Endothelial cell of umbilical vein (primary cell): ENCODE measurements around the gene ZBBX. TPM values are rescaled to one million over a fixed set of nuclear protein-coding genes. Genes with fewer than 3 reads are reported as not detected.

ENCODE experiments used
- BruUV-seq: library from RNA; stranded (reverse); fragments of 400-500 nt; replicated peaks from 2 replicates; lab custom pipeline; 2021; lab: Mats Ljungman, UMichigan
- CTCF ChIA-PET: fragments of 300-600, 350-600 bp; sonication (Branson Sonifier 250); formaldehyde crosslinking; loops from one replicate; lab custom pipeline; 2021; ENCODE audit warnings: antibody characterized with exemption, inconsistent platforms; lab: Charles Lee
- POLR2A ChIA-PET: fragments of 300-600, 350-600 bp; sonication (Branson Sonifier 250); formaldehyde crosslinking; loops from one replicate; lab custom pipeline; 2021; ENCODE audit warnings: antibody characterized with exemption, inconsistent platforms; lab: Charles Lee
- DNase-seq: peaks from one replicate; pipeline ENCODE4 v3.0.0-alpha.2; 2011; ENCODE audit warnings: low read depth, low spot score
- FAIRE-seq: peaks from 2 replicates; lab custom pipeline; 2011; peaks lifted over from hg19 to GRCh38; lab: Jason Lieb, UNC
- H2AFZ ChIP-seq: 2 replicates; pipeline ENCODE4 v1.6.0; 2012; ENCODE audit warnings: low read depth, low read length, control low read depth, inconsistent platforms
- H3K27ac ChIP-seq: 2 replicates; pipeline ENCODE4 v1.5.1; 2011; ENCODE audit warnings: low read depth, mild to moderate bottlenecking, control low read depth, low read length, moderate library complexity; ENCODE audit not compliant: insufficient read depth
- H3K27me3 ChIP-seq, 2 experiments: 2 replicates each; pipeline versions ENCODE4 v1.6.0 to v1.6.1; 2011; ENCODE audit warnings: low read length in 2 of 2, mixed read lengths in 1 of 2; ENCODE audit not compliant: control insufficient read depth in 2 of 2, insufficient read depth in 2 of 2
- H3K36me3 ChIP-seq, 2 experiments: 2 replicates in 1 of 2; 3 replicates in 1 of 2; pipeline ENCODE4 v1.5.1; 2011; ENCODE audit warnings: low read length in 2 of 2, mild to moderate bottlenecking in 1 of 2, moderate library complexity in 1 of 2; ENCODE audit not compliant: control insufficient read depth in 2 of 2, insufficient read depth in 2 of 2; ENCODE audit errors: extremely low read depth in 1 of 2
- H3K4me1 ChIP-seq: 3 replicates; pipeline ENCODE4 v1.5.1; 2011; ENCODE audit warnings: mild to moderate bottlenecking, low read length; ENCODE audit not compliant: control insufficient read depth, insufficient read depth; ENCODE audit errors: extremely low read depth
- H3K4me2 ChIP-seq: 2 replicates; pipeline ENCODE4 v1.6.1; 2011; ENCODE audit warnings: low read length, control low read depth, mixed read lengths; ENCODE audit not compliant: insufficient read depth
- H3K4me3 ChIP-seq, 3 experiments: fragments of 200-600 bp in 1 of 3; sonication (generic), shearing (Covaris generic) in 1 of 3; replicated peaks in 1 of 3; 2 replicates each; pipeline ENCODE4 v1.5.1; 2011 to 2016; ENCODE audit warnings: control low read depth in 3 of 3, low read length in 3 of 3, mild to moderate bottlenecking in 2 of 3, inconsistent platforms in 1 of 3, low read depth in 1 of 3, moderate library complexity in 1 of 3; ENCODE audit not compliant: insufficient read depth in 1 of 3
- H3K79me2 ChIP-seq: 2 replicates; pipeline ENCODE4 v1.6.0; 2012; ENCODE audit warnings: low read length, inconsistent platforms; ENCODE audit not compliant: control insufficient read depth, insufficient read depth
- H3K9ac ChIP-seq: replicated peaks from 2 replicates; pipeline ENCODE3; 2011; ENCODE audit warnings: low read length, control low read depth; ENCODE audit not compliant: insufficient read depth; ENCODE audit errors: extremely low read depth
- H3K9me1 ChIP-seq: replicated peaks from 3 replicates; pipeline ENCODE4 v1.6.0; 2011; ENCODE audit warnings: mild to moderate bottlenecking, low read length; ENCODE audit not compliant: control insufficient read depth, insufficient read depth; ENCODE audit errors: extremely low read depth
- H3K9me3 ChIP-seq: replicated peaks from 2 replicates; pipeline ENCODE4 v1.5.1; 2012; ENCODE audit warnings: low read length, inconsistent platforms; ENCODE audit not compliant: control insufficient read depth, insufficient read depth
- H4K20me1 ChIP-seq: replicated peaks from 2 replicates; pipeline ENCODE3; 2011; ENCODE audit warnings: mild to moderate bottlenecking, low read length; ENCODE audit not compliant: control insufficient read depth, insufficient read depth; ENCODE audit errors: extremely low read depth
- CTCF ChIP-seq, 2 donors: IDR thresholded peaks; 1 replicate in 1 of 2; 2 replicates in 1 of 2; pipeline ENCODE4 v1.5.1; 2011; ENCODE audit warnings: low read length in 2 of 2, mild to moderate bottlenecking in 2 of 2, moderate library complexity in 2 of 2, control low read depth in 1 of 2, inconsistent platforms in 1 of 2, low read depth in 1 of 2; ENCODE audit not compliant: insufficient read depth in 1 of 2; ENCODE audit errors: extremely low read depth in 1 of 2
- EZH2 ChIP-seq: IDR thresholded peaks from 2 replicates; pipeline ENCODE4 v1.6.1; 2012; ENCODE audit warnings: borderline replicate concordance, low read depth, mild to moderate bottlenecking, moderate library complexity, low read length, inconsistent platforms; ENCODE audit not compliant: severe bottlenecking
- FOS ChIP-seq: IDR thresholded peaks from 2 replicates; pipeline ENCODE4 v1.6.1; 2011; ENCODE audit warnings: mild to moderate bottlenecking, low read length, moderate library complexity, borderline replicate concordance; ENCODE audit not compliant: insufficient read depth
- JUN ChIP-seq: IDR thresholded peaks from 2 replicates; pipeline ENCODE4 v1.6.1; 2011; ENCODE audit warnings: borderline replicate concordance, low read depth; ENCODE audit not compliant: insufficient read length, insufficient read depth
- MAX ChIP-seq: IDR thresholded peaks from 2 replicates; pipeline ENCODE4 v1.6.1; 2011; ENCODE audit not compliant: insufficient read depth, insufficient read length
- dilution Hi-C: fragments of 300-500 bp; cut with MboI; formaldehyde crosslinking; loops from one replicate; pipeline ENCODE4 v1.15.0; 2019; ENCODE audit warnings: low sequenced_read_pairs; ENCODE audit not compliant: extremely low pct_ligation_motif_present
- intact Hi-C: fragments of 100-400 bp; cut with micrococcal nuclease; formaldehyde crosslinking; loops from one replicate; pipeline ENCODE4 v1.10.0; 2022
- polyA plus RNA-seq, 4 experiments: library from polyadenylated mRNA; depleted of rRNA in 3 of 4; stranded (reverse) in 3 of 4; unstranded in 1 of 4; fragments of >200 nt; gene quantifications; 2 replicates each; pipeline versions ENCODE4 v1.2.1 to v1.2.3, GENCODE V29; 2011 to 2012; ENCODE audit warnings: missing spikeins in 1 of 4
- total RNA-seq: library from RNA; stranded (reverse); gene quantifications from 2 replicates; pipeline ENCODE4 v1.2.3, GENCODE V29; 2021

ZBBX gene
- total and polyA plus RNA-seq, 2 donors (not counting 3 experiments of a cell fraction or from before 2014, with no cell fraction given): not detected

- POLR2A ChIA-PET: no interaction called here
Observed at GRCh38 chr3:167346171-167346570, 33.9 kb downstream of the ZBBX start.

More at GRCh38 chr3:167346171-167346570, 33.9 kb downstream of the ZBBX start:
- DNase-seq (no peak), FAIRE-seq (no peak)
- H3K36me3 ChIP-seq: no peaks in the 10 kb centered on the region
- CTCF ChIA-PET: no interaction called here
- no peaks in the 10 kb centered on the region for H3K9me1 ChIP-seq
- no peak for TF ChIP-seq CTCF (IDR thresholded peaks at IDR 0.05; ENCODE audit: extremely low read depth in 1 of 2, insufficient read depth in 1 of 2, low read depth in 1 of 2, low read length in 2 of 2)
- TF ChIP-seq MAX: no peak
- no peak for TF ChIP-seq JUN
- no peak for TF ChIP-seq FOS
- no peak for TF ChIP-seq EZH2
- intact Hi-C loops (no loop called here), dilution Hi-C loops (no loop called here)
- H2AFZ ChIP-seq: no peak overlapping the region
- BruUV-seq: no TSS peak
- H3K4me2 ChIP-seq: no peak overlapping the region
- H4K20me1 ChIP-seq: no peaks in the 10 kb centered on the region
- H3K4me1 ChIP-seq: no peaks in the 10 kb centered on the region
- no peaks in the 10 kb centered on the region for H3K27me3 ChIP-seq
- H3K9me3 ChIP-seq: no peaks in the 10 kb centered on the region
- H3K79me2 ChIP-seq: no peaks in the 10 kb centered on the region
- no peak overlapping the region for H3K27ac ChIP-seq
- H3K4me3 ChIP-seq: no peak overlapping the region
- no peak overlapping the region for H3K9ac ChIP-seq
